ENCODE results near the gene LSM3. TPM values are rescaled to one million over a fixed set of nuclear protein-coding genes. Genes with fewer than 3 reads are reported as not detected.

The LSM3 gene
- total and polyA plus RNA-seq, 9 of the 15 experiments (the other 6 are each of a cell fraction or from before 2014, with no cell fraction given): 33.8 to 203 (median 61.2) TPM

GRCh38 chr3:14203521-14204079, 25.0 kb downstream of the LSM3 start (continued):
- TF ChIP-seq ZNF318 (IDR thresholded peaks at IDR 0.05; ENCODE audit: borderline replicate concordance in 1 of 2, low read depth in 1 of 2) (no peak), NONO (IDR thresholded peaks at IDR 0.05; ENCODE audit: low read depth in 2 of 2, low read length in 1 of 2) (no peak), XRCC4 (IDR thresholded peaks at IDR 0.05; ENCODE audit: extremely low read depth, insufficient read depth, insufficient read length) (no peak), GTF3C2 (IDR thresholded peaks at IDR 0.05; ENCODE audit: borderline replicate concordance, extremely low read depth, insufficient read length) (no peak), NFIX (CRISPR knock-in tag; IDR thresholded peaks at IDR 0.05; ENCODE audit: low read depth) (no peak), KLF16 (IDR thresholded peaks at IDR 0.05) (peak; percentile 65), ZNF740 (CRISPR knock-in tag; IDR thresholded peaks at IDR 0.05) (no peak), ZNF740 (tag; IDR thresholded peaks at IDR 0.05) (peak in 1 of 2 experiments; percentile 35; a peak in 1 of 4 replicates), TFE3 (CRISPR knock-in tag; IDR thresholded peaks at IDR 0.05) (no peak), ZNF239 (CRISPR knock-in tag; IDR thresholded peaks at IDR 0.05) (peak; percentile 70), GTF2E2 (tag; IDR thresholded peaks at IDR 0.05) (no peak; the same call in 1 of the 2 replicates)

All from K562 (cell line).